DND-41 (cell line): ENCODE data around the gene ADPRHL1.

Experiments used
- CTCF ChIP-seq: IDR thresholded peaks from 2 replicates; pipeline ENCODE4 v1.5.1; 2012; ENCODE audit warnings: borderline replicate concordance, low read length, moderate library complexity, mild to moderate bottlenecking; ENCODE audit not compliant: poor library complexity, severe bottlenecking; ENCODE audit errors: extremely low read depth
- EZH2 ChIP-seq: IDR thresholded peaks from 3 replicates; pipeline ENCODE4 v1.6.1; 2012; ENCODE audit warnings: borderline replicate concordance, low read depth, mild to moderate bottlenecking, moderate library complexity, low read length, inconsistent platforms; ENCODE audit not compliant: severe bottlenecking

- TF ChIP-seq EZH2 (no peak), CTCF (no peak)
Measured at GRCh38 chr13:113407531-113408393, 45.5 kb downstream of the ADPRHL1 start.
